ENCODE data around the gene PILRA.

PILRA gene

DNA sequence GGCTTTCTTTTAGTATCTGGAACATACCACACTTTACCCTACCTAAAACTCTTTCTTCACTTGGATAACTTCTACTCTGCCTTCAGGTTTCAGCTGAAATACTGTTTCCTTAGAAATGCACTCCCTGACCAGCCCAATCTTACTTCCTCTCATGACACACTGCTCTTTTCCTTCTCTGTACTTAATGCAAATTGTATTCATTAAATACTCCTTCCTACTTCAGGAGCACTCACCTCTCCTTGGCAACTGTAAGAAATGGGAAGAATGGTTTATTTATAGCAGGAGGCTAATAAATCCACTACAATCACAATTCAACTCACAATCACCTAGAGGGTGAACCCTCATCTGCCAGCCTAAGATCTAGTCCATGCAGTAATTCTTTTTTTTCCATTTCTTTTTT lies 40.1 kb downstream of the PILRA start:
- no peak for DNase-seq (ENCODE audit: extremely low read depth, low read depth)
- TF ChIP-seq, protein P1, sequence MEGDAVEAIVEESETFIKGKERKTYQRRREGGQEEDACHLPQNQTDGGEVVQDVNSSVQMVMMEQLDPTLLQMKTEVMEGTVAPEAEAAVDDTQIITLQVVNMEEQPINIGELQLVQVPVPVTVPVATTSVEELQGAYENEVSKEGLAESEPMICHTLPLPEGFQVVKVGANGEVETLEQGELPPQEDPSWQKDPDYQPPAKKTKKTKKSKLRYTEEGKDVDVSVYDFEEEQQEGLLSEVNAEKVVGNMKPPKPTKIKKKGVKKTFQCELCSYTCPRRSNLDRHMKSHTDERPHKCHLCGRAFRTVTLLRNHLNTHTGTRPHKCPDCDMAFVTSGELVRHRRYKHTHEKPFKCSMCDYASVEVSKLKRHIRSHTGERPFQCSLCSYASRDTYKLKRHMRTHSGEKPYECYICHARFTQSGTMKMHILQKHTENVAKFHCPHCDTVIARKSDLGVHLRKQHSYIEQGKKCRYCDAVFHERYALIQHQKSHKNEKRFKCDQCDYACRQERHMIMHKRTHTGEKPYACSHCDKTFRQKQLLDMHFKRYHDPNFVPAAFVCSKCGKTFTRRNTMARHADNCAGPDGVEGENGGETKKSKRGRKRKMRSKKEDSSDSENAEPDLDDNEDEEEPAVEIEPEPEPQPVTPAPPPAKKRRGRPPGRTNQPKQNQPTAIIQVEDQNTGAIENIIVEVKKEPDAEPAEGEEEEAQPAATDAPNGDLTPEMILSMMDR (IDR thresholded peaks at IDR 0.05; ENCODE audit: low read depth, low read length): no peak

DNA sequence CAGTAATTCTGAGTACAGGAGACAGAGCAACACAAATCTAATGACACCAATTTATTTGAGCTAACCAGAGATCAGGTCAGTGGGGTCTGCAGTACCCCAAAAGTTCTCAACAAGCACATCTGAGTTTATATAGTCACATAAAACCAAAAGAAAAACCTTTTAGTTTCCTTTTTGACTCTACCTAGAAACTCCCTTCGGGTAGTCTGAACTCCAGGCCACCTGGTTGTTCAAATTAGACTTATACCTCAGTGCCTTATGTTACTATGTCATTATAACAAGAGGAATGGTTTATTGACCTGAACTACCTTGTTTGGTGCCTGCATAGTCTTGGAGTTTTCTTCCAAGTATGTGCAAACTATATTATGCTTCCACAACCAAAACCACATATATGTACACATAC lies 40.6 kb downstream of the PILRA start:
- no peak for DNase-seq (ENCODE audit: extremely low read depth, low read depth)
- TF ChIP-seq, protein P1 (IDR thresholded peaks at IDR 0.05; ENCODE audit: low read depth, low read length): no peak

DNA sequence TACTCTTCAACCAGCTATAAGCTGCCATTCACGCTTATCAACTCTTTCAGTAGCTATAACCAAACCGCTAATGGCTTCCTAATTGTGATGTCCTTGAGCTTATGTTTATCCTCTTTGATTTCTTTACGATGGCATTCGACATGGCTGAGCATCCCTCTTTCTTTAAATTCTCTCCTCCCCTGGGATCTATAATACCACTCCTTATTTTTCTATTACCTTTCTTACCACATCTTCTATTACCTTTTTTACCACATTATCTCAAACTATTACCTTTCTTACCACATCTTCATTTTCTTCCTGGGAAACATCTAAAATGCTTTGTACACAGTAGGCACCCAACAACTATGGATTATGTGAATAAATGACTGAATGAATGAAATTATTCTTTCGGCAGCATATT lies 42.2 kb downstream of the PILRA start:
- no peak for DNase-seq (ENCODE audit: extremely low read depth, low read depth)
- TF ChIP-seq, protein P1 (IDR thresholded peaks at IDR 0.05; ENCODE audit: low read depth, low read length): no peak

DNA sequence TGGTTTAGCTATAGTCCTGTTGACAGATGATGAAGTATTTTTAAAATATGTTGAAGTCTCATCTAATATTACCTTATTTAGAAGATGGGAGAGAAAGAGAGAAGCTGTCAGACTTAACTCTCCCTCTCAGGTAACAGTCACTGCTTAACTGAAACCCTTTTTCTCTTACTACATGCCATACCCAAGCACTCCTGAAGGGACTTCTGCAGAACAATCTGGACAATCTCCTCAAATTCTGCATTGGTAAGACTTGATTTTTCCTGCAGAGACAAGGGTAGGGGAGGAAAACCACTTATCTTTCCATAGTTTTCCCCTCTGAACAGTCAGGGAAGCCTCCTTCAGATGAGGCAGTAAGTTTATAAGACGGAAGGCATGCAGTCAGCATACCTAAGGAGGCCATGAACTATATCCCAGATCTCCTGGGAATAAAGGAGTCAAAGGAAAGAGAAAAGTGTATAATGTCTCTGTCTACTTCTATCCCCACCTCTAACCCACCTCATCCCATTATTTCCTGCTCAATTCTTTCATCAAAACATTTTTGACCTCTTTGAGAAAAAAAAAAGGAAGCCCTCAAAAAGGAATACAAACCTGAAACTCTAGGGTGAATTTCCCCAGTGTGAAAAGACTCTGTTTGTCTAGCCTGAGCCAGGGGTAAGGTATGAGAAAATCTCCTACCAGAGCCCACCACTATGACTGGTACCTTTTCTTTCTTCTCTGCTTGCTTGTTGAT lies 45.8 kb downstream of the PILRA start:
- TF ChIP-seq, protein P1 (IDR thresholded peaks at IDR 0.05; ENCODE audit: low read depth, low read length): no peak
- DNase-seq (ENCODE audit: extremely low read depth, low read depth): no peak

DNA sequence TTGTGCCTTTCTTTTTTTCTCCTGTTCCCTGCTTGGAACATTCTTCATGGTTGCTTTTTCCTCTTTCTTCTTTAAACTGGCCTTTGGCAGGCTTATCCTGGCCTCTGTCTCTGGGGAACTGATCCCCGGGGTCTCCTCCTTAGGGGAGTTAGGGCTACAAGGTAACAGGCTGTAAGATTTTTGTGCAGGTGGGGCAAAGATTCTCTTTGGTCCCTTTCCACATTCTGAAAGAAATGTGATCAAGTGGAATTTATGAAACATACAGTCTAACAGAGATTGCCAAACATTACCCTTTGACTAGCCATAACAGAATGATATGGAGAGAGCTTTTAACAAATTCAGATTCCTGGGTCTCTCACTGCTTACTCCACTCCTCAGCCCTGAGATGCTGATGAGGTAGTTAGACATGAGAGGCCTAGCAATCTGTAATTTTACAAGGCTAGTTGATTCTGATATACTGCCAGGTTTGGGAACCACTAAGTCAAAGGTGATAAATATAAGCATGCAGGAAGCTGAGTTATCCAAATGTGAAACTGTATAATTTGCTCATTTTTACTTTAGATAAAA lies 46.5 kb downstream of the PILRA start:
- DNase-seq (ENCODE audit: extremely low read depth, low read depth): no peak
- TF ChIP-seq, protein P1 (IDR thresholded peaks at IDR 0.05; ENCODE audit: low read depth, low read length): no peak

DNA sequence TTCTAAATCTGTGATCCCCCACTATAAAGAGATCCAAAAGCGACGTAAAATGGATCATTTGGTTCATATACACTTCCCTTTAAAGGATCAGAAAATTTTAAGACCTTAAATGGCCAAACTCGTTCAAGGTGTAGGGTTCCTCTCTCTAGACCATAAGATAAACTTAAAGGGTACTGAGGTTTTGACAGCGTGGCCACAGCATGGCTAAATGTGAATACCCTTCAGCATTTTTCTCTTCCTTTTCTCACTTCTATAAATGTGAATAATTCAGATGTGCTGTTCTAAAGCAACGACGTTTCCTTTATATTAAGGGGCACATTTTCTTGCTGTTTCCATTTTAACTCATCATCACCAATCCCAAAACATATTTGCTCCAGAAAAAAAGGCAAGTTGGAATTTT lies 50.0 kb downstream of the PILRA start:
- no peak for DNase-seq (ENCODE audit: extremely low read depth, low read depth)
- TF ChIP-seq, protein P1 (IDR thresholded peaks at IDR 0.05; ENCODE audit: low read depth, low read length): no peak

DNA sequence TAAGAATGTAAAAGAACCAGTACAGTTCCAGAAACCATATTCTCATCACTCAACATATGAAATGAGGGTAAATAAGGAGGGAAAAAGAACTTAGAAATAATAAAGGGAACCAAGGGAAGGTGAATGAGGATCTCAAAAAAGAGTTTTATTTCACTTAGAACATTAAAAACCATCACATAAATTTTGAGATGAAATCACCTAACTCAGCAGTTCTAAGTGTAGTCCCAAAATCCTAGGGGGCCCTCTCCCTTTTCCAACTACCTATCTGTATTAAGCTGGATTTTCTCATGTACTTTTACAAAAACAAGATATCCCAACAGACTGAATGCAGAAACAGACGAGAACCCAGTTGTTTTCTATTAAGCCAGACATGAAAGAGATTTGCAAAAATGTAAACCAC lies 52.1 kb downstream of the PILRA start:
- TF ChIP-seq, protein P1 (IDR thresholded peaks at IDR 0.05; ENCODE audit: low read depth, low read length): no peak
- DNase-seq (ENCODE audit: extremely low read depth, low read depth): no peak
